Measurements from ENCODE around the gene TNS1.

TNS1 gene

GRCh38 chr2:217908544-217908943 lies 94.3 kb downstream of the TNS1 start:
- no peak for DNase-seq (ENCODE audit: low read depth)
- no peak overlapping the region for H3K4me3 ChIP-seq (ENCODE audit: low read depth, low read length)
- TF ChIP-seq CTCF (IDR thresholded peaks at IDR 0.05; ENCODE audit: low read depth, low read length, missing control alignments) = no peak

GRCh38 chr2:217907266-217907665 lies 95.5 kb downstream of the TNS1 start:
- no peak for TF ChIP-seq CTCF (IDR thresholded peaks at IDR 0.05; ENCODE audit: low read depth, low read length, missing control alignments)
- DNase-seq (ENCODE audit: low read depth) = no peak
- no peak overlapping the region for H3K4me3 ChIP-seq (ENCODE audit: low read depth, low read length)

GRCh38 chr2:217906798-217907197 lies 96.0 kb downstream of the TNS1 start:
- TF ChIP-seq CTCF (IDR thresholded peaks at IDR 0.05; ENCODE audit: low read depth, low read length, missing control alignments) = no peak
- DNase-seq (ENCODE audit: low read depth) = no peak
- no peak overlapping the region for H3K4me3 ChIP-seq (ENCODE audit: low read depth, low read length)

GRCh38 chr2:217905896-217906295 lies 96.9 kb downstream of the TNS1 start:
- no peak overlapping the region for H3K4me3 ChIP-seq (ENCODE audit: low read depth, low read length)
- no peak for DNase-seq (ENCODE audit: low read depth)
- TF ChIP-seq CTCF (IDR thresholded peaks at IDR 0.05; ENCODE audit: low read depth, low read length, missing control alignments) = no peak

GRCh38 chr2:217905395-217905794 lies 97.4 kb downstream of the TNS1 start:
- no peak overlapping the region for H3K4me3 ChIP-seq (ENCODE audit: low read depth, low read length)
- TF ChIP-seq CTCF (IDR thresholded peaks at IDR 0.05; ENCODE audit: low read depth, low read length, missing control alignments) = no peak
- no peak for DNase-seq (ENCODE audit: low read depth)

GRCh38 chr2:217904614-217904965 lies 98.2 kb downstream of the TNS1 start:
- no peak for TF ChIP-seq CTCF (IDR thresholded peaks at IDR 0.05; ENCODE audit: low read depth, low read length, missing control alignments)
- DNase-seq (ENCODE audit: low read depth) = no peak
- H3K4me3 ChIP-seq (ENCODE audit: low read depth, low read length) = no peak overlapping the region

GRCh38 chr2:217903859-217904613 lies 98.8 kb downstream of the TNS1 start:
- no peak for DNase-seq (ENCODE audit: low read depth)
- H3K4me3 ChIP-seq (ENCODE audit: low read depth, low read length) = no peak overlapping the region
- TF ChIP-seq CTCF (IDR thresholded peaks at IDR 0.05; ENCODE audit: low read depth, low read length, missing control alignments) = no peak

All from GM12864 (cell line).